AG04450 (cell line): Measurements from ENCODE around the gene RPL18A. TPM values are rescaled to one million over a fixed set of nuclear protein-coding genes. Genes with fewer than 3 reads are reported as not detected.

ENCODE experiments used
- CTCF ChIA-PET: fragments of 300-600, 350-600 bp; formaldehyde crosslinking; extraction: SDS; loops from one replicate; lab custom pipeline; 2022; ENCODE audit warnings: antibody characterized with exemption, inconsistent platforms; lab: Charles Lee
- POLR2A ChIA-PET: fragments of 350-600 bp; formaldehyde crosslinking; extraction: SDS; loops from one replicate; lab custom pipeline; 2021; ENCODE audit warnings: antibody characterized with exemption, inconsistent platforms; lab: Yijun Ruan, JAX
- DNase-seq: peaks from one replicate; pipeline ENCODE4 v3.0.0-alpha.2; 2011; ENCODE audit warnings: low read depth, low spot score
- H3K27ac ChIP-seq: one replicate; pipeline ENCODE4 v1.5.1; 2012; ENCODE audit warnings: low read depth, low read length, control low read depth
- H3K27me3 ChIP-seq: one replicate; pipeline ENCODE4 v1.6.0; 2012; ENCODE audit warnings: low read length; ENCODE audit not compliant: control insufficient read depth, insufficient read depth
- H3K4me3 ChIP-seq: 2 replicates; pipeline ENCODE4 v1.5.1; 2011; ENCODE audit warnings: mild to moderate bottlenecking, low read depth, low read length, control low read depth
- H3K9me3 ChIP-seq: 2 replicates; pipeline ENCODE4 v1.5.1; 2012; ENCODE audit warnings: low read length; ENCODE audit not compliant: control insufficient read depth, insufficient read depth
- polyA minus RNA-seq: library from RNA; depleted of rRNA, polyadenylated mRNA; stranded (reverse); fragments of >200 nt; gene quantifications from 2 replicates; pipeline ENCODE4 v1.2.3, GENCODE V29; 2011; rRNA and poly(A)+ RNA removed
- polyA plus RNA-seq: library from polyadenylated mRNA; depleted of rRNA; stranded (reverse); fragments of >200 nt; gene quantifications from 2 replicates; pipeline ENCODE4 v1.2.3, GENCODE V29; 2011; rRNA removed
- TF ChIP-seq, protein P1 (sequence below): IDR thresholded peaks from 2 replicates; pipeline ENCODE4 v1.5.1; 2011; ENCODE audit warnings: low read depth, low read length, control low read depth, inconsistent platforms

Gene RPL18A
- polyA plus RNA-seq = 890 and 1,276 TPM in 2 replicates
- 210 and 227 TPM in 2 replicates for polyA minus RNA-seq

- Histone ChIP-seq H3K4me3 (peak within 1 kb of the TSS; percentile 94), H3K27ac (no peak within 1 kb of the TSS), H3K9me3 (no peaks in the 10 kb centered on the region; the same call in 1 of the 2 replicates), H3K27me3 (no peaks in the 10 kb centered on the region)
- TF ChIP-seq, protein P1, sequence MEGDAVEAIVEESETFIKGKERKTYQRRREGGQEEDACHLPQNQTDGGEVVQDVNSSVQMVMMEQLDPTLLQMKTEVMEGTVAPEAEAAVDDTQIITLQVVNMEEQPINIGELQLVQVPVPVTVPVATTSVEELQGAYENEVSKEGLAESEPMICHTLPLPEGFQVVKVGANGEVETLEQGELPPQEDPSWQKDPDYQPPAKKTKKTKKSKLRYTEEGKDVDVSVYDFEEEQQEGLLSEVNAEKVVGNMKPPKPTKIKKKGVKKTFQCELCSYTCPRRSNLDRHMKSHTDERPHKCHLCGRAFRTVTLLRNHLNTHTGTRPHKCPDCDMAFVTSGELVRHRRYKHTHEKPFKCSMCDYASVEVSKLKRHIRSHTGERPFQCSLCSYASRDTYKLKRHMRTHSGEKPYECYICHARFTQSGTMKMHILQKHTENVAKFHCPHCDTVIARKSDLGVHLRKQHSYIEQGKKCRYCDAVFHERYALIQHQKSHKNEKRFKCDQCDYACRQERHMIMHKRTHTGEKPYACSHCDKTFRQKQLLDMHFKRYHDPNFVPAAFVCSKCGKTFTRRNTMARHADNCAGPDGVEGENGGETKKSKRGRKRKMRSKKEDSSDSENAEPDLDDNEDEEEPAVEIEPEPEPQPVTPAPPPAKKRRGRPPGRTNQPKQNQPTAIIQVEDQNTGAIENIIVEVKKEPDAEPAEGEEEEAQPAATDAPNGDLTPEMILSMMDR = peak; percentile 81
- POLR2A ChIA-PET = interaction anchor here (0.6 to 1.8 kb wide), 11 partner anchors 8 to 563 kb away, joined by 3 to 24 read pairs (median 6); partner anchors contain the start of genes CCDC124 and JAK3
- CTCF ChIA-PET = interaction anchor here (0.6 to 1.9 kb wide), 31 partner anchors 8 to 514 kb away, joined by 3 to 28 read pairs (median 3); partner anchors contain the start of genes CCDC124, IL12RB1, JAK3 and SLC5A5
- peak; percentile 99 for DNase-seq
These were observed at the start of gene RPL18A for GRCh38 chr19:17859533-17860330. Gene RPL18A (plus strand): TSS chr19:17859910. CDS start chr19:17859957, 47 bp downstream.

GRCh38 chr19:17811103-17811502 lies 48.6 kb upstream of the RPL18A start:
- CTCF ChIA-PET = no interaction called here
- DNase-seq = no peak
- TF ChIP-seq, protein P1 = no peak
- peaks cover 6% of the 10 kb centered on the region for H3K27me3 ChIP-seq
- H3K9me3 ChIP-seq = peaks cover 5% of the 10 kb centered on the region
- no peak overlapping the region for H3K27ac ChIP-seq
- POLR2A ChIA-PET = no interaction called here
- H3K4me3 ChIP-seq = no peak overlapping the region

DNA sequence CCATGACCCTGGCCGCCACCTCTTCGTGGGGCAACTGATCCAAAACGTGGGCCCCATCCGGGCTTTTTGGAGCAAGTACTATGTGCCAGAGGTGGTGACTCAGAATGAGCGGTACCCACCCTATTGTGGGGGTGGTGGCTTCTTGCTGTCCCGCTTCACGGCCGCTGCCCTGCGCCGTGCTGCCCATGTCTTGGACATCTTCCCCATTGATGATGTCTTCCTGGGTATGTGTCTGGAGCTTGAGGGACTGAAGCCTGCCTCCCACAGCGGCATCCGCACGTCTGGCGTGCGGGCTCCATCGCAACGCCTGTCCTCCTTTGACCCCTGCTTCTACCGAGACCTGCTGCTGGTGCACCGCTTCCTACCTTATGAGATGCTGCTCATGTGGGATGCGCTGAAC lies 48.0 kb upstream of the RPL18A start:
- POLR2A ChIA-PET = no interaction called here
- DNase-seq = no peak
- Histone ChIP-seq H3K9me3 (peaks cover 5% of the 10 kb centered on the region), H3K4me3 (no peak overlapping the region), H3K27ac (no peak overlapping the region), H3K27me3 (peaks cover 12% of the 10 kb centered on the region)
- CTCF ChIA-PET = no interaction called here
- TF ChIP-seq, protein P1 = no peak

DNA sequence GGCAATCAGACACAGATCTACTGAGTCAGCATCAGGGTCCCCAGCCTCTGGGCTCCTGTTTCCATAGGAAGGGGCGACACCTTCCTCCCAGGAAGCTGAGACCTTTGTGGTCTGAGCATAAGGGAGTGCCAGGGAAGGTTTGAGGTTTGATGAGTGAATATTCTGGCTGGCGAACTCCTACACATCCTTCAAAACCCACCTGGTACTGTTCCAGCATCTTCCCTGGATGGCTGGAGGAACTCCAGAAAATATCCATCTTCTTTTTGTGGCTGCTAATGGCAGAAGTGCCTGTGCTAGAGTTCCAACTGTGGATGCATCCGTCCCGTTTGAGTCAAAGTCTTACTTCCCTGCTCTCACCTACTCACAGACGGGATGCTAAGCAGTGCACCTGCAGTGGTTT lies 47.6 kb upstream of the RPL18A start:
- CTCF ChIA-PET = no interaction called here

More for the DNA sequence above, 47.6 kb upstream of the RPL18A start:
- DNase-seq = no peak
- no peak overlapping the region for H3K4me3 ChIP-seq
- H3K27me3 ChIP-seq = peaks cover 12% of the 10 kb centered on the region
- no peak overlapping the region for H3K27ac ChIP-seq
- TF ChIP-seq, protein P1 = no peak
- peaks cover 5% of the 10 kb centered on the region for H3K9me3 ChIP-seq
- POLR2A ChIA-PET = no interaction called here
